Lung (tissue), 12 donors: Measurements from ENCODE around the gene DYSF. TPM values are rescaled to one million over a fixed set of nuclear protein-coding genes. Genes with fewer than 3 reads are reported as not detected.

Experiments
- ATAC-seq: fragments of 200-7000 bp; cut with Tn5 transposase; one replicate; pipeline ENCODE4 v1.9.1; 2020; ENCODE audit warnings: moderate number of reproducible peaks; ENCODE audit not compliant: insufficient read depth, low FRiP score
- DNase-seq, 3 donors: peaks; one replicate each; pipeline ENCODE4 v3.0.0-alpha.2; 2013 to 2017
- H3K27ac ChIP-seq, 2 donors: one replicate each; pipeline ENCODE4 v1.5.1; 2013; ENCODE audit warnings: mild to moderate bottlenecking in 2 of 2, moderate library complexity in 2 of 2, control low read depth in 1 of 2, inconsistent platforms in 1 of 2, low read depth in 1 of 2, low read length in 1 of 2
- H3K27me3 ChIP-seq, 3 donors: one replicate each; pipeline ENCODE4 v1.5.1; 2013; ENCODE audit warnings: low read length in 2 of 3; ENCODE audit not compliant: control insufficient read depth in 3 of 3, insufficient read depth in 3 of 3
- H3K36me3 ChIP-seq, 4 donors: one replicate each; pipeline ENCODE4 v1.5.1; 2013; ENCODE audit warnings: low read length in 4 of 4, mild to moderate bottlenecking in 1 of 4, moderate library complexity in 1 of 4; ENCODE audit not compliant: control insufficient read depth in 4 of 4, insufficient read depth in 4 of 4
- H3K4me1 ChIP-seq, 5 donors: one replicate each; pipeline ENCODE4 v1.5.1; 2013; ENCODE audit warnings: low read length in 5 of 5, mild to moderate bottlenecking in 2 of 5, moderate library complexity in 1 of 5; ENCODE audit not compliant: control insufficient read depth in 5 of 5, insufficient read depth in 5 of 5
- H3K4me3 ChIP-seq: one replicate; pipeline ENCODE4 v1.5.1; 2013; ENCODE audit warnings: mild to moderate bottlenecking, control low read depth, moderate library complexity
- H3K9ac ChIP-seq, 2 donors: one replicate each; pipeline ENCODE4 v1.5.1; 2013; ENCODE audit warnings: low read length in 2 of 2, control low read depth in 1 of 2; ENCODE audit not compliant: insufficient read depth in 1 of 2
- H3K9me3 ChIP-seq, 4 donors: one replicate each; pipeline ENCODE4 v1.5.1; 2013; ENCODE audit warnings: low read length in 3 of 4, mild to moderate bottlenecking in 1 of 4, moderate library complexity in 1 of 4; ENCODE audit not compliant: control insufficient read depth in 4 of 4, insufficient read depth in 3 of 4
- WGBS, 2 donors: extraction: QIAGEN DNeasy Blood & Tissue Kit; methylation state at CpG; one replicate each; pipeline ENCODE4 v1.1.7; 2013; 5-methylcytosine and 5-hydroxymethylcytosine counted together
- polyA plus RNA-seq, 2 donors: library from polyadenylated mRNA; stranded (reverse); fragments of 200-250 nt; gene quantifications; one replicate each; pipeline ENCODE4 v1.2.1, GENCODE V29; 2013
- total RNA-seq, 2 donors: library from RNA; depleted of rRNA in 1 of 2; stranded (reverse); fragments of >200 nt in 1 of 2; gene quantifications; one replicate each; pipeline ENCODE4 v1.2.1, GENCODE V29; 2014 to 2021
- TF ChIP-seq, protein P1 (sequence below): IDR thresholded peaks from 2 replicates; pipeline ENCODE4 v1.5.1; 2012; ENCODE audit warnings: mild to moderate bottlenecking; ENCODE audit errors: control extremely low read depth, extremely low read depth
- donor health status: control.
- donor health status: control.
- donor health status: Bipolar disorder and iron deficiency.
- donor health status: healthy.
- donor health status: DM: yes; HTN: yes; CAD: no.

The DYSF gene
- total and polyA plus RNA-seq, 4 donors: 12.9 to 56.2 (median 40.0) TPM

DNA sequence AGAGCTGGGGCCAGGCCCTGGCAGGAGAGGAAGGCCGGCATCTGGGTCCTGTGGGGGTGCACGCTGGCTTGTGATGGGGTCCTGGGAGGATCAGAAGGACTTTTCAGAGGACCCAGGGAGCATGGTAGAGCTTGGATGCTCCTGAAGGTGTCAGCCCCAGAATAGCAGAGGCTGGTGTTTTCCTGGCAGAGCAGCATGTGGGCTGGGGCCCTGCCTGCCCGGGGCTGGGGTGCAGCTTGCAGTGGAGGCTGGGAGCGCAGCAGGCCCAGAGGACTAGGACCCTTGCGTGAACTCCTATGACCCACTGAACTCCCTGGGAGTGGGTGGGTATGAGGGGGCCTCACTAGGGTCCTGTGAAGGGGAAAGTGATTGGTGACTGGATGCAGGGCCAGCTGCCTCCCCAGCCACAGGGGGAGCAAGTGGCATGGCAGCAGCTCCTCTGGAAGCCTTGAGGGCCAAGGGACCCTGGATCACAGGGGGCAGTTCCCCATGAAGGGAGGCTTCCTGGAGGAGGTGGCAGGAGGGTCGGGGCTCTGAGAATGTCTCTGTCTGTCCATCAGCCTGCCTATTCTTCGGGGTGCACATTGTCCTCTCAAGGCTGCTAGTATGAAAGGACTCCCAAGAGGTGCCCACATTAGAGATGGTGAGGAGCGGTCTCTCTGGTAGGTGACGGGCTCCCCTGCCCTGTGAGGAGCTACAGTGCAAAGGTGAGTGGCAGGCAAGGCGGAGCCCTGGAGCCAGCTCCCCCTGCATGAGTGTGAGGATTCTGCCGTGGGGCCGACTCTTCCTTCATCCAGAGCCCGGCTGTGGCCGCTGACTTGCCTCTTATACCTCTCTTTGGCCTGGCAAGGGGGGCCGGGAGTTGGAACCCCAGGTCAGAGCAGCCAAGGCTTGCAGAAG, 249.0 kb downstream of the DYSF start:
- 80 to 84% methylated on average over 15 of the region's 15 CpGs for WGBS, 2 donors
- ATAC-seq (no peak), DNase-seq (no peak)
- Histone ChIP-seq H3K36me3 (no peaks in the 10 kb centered on the region), H3K9me3 (no peaks in the 10 kb centered on the region), H3K27ac (no peak overlapping the region), H3K4me1 (peaks cover 0 to 14% (median 4%) of the 10 kb centered on the region in 5 donors), H3K27me3 (no peaks in the 10 kb centered on the region), H3K9ac (no peak overlapping the region), H3K4me3 (no peak overlapping the region)
- TF ChIP-seq, protein P1, sequence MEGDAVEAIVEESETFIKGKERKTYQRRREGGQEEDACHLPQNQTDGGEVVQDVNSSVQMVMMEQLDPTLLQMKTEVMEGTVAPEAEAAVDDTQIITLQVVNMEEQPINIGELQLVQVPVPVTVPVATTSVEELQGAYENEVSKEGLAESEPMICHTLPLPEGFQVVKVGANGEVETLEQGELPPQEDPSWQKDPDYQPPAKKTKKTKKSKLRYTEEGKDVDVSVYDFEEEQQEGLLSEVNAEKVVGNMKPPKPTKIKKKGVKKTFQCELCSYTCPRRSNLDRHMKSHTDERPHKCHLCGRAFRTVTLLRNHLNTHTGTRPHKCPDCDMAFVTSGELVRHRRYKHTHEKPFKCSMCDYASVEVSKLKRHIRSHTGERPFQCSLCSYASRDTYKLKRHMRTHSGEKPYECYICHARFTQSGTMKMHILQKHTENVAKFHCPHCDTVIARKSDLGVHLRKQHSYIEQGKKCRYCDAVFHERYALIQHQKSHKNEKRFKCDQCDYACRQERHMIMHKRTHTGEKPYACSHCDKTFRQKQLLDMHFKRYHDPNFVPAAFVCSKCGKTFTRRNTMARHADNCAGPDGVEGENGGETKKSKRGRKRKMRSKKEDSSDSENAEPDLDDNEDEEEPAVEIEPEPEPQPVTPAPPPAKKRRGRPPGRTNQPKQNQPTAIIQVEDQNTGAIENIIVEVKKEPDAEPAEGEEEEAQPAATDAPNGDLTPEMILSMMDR: no peak

DNA sequence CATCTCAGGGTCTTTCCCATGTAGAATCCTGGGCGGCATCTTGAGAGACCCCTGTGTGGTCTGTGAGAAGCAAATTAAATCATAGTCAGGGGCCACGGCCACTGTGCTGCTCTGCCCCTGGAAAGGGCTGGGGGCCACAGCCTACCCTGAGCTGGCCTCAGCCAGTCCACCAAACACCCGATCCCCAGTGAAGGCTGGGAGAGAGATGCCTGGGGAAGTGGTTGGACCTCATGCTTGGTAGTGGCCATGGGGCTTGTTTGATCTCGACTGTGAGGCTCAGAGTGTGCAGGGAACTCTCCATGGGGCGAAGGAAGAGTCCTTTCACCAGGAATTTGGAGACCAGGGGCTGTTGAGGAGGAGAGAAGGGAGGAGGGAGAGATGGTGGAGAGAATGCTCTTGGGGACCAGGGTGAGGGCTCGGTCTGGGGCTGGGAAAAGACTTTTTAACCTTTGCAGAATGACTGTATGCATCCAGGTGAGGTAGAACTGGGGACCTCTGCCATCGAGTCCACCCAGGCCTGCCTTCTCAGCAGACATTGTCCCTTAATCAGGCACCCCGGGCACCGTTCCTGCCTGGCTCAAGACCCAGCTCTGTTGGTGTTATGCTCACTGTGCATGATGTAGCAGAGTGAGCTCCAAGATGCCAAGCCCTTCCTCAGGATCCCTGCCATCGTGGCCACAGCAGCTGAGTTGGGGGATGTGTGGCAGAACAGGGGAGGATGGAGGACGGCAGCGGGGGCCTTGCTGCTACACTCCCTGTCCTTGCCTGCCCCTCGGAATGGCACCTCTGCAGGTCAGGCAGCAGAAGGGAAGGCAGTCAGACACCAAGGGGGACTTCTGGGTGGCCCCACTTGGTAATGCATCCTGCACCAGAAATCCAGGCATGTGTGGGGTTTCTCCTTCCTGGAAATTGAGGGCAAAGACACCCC, 249.9 kb downstream of the DYSF start:
- WGBS, 2 donors: 83% methylated on average over 13 of the region's 13 CpGs
- H3K9ac ChIP-seq: no peak overlapping the region
- peaks cover 0 to 14% (median 4%) of the 10 kb centered on the region in 5 donors for H3K4me1 ChIP-seq
- no peaks in the 10 kb centered on the region for H3K36me3 ChIP-seq
- DNase-seq: no peak
- H3K27ac ChIP-seq: no peak overlapping the region
- ATAC-seq: no peak
- H3K4me3 ChIP-seq: no peak overlapping the region
- H3K27me3 ChIP-seq: no peaks in the 10 kb centered on the region
- H3K9me3 ChIP-seq: no peaks in the 10 kb centered on the region
- TF ChIP-seq, protein P1: no peak

DNA sequence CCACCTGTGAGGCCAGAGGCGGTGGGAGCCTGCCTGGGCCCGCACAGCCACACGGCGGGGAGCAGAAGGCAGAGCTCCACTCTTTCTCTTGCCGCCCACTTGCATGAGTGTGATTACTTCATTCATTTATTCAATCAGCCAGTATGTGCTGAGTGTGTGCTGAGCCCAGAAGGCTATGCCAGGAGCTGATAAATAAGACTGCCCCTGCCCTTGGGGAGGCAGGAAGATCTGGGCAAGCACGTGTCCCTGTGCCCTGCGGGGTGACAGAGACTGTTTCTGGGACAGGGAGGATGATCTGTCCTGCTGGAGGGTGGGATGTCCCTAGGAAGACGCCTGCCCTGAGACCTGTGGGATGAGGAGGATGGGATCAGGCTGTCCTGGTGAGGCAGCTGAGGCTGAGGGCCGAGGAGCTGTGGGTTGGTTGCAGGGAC, 250.8 kb downstream of the DYSF start:
- Histone ChIP-seq H3K4me1 (peaks cover 0 to 14% (median 4%) of the 10 kb centered on the region in 5 donors), H3K27me3 (no peaks in the 10 kb centered on the region), H3K36me3 (no peaks in the 10 kb centered on the region), H3K9me3 (no peaks in the 10 kb centered on the region), H3K9ac (no peak overlapping the region), H3K4me3 (no peak overlapping the region), H3K27ac (no peak overlapping the region)
- ATAC-seq (no peak), DNase-seq (no peak)
- TF ChIP-seq, protein P1: no peak
- 86 to 88% methylated on average over 9 of the region's 9 CpGs for WGBS, 2 donors
